Type B pancreatic cell (in vitro differentiated cells): ENCODE measurements around the gene FGF14. TPM values are rescaled to one million over a fixed set of nuclear protein-coding genes. Genes with fewer than 3 reads are reported as not detected.

Experiments used
- DNase-seq: peaks from one replicate; pipeline ENCODE4 v3.0.0; 2021; ENCODE audit warnings: mixed read lengths; ENCODE audit not compliant: unreplicated experiment; ENCODE audit errors: extremely low spot score
- H3K27ac Mint-ChIP-seq: 2 replicates; pipeline ENCODE4 v1.8.0; 2021; ENCODE audit warnings: mild to moderate bottlenecking, mixed read lengths
- H3K27me3 Mint-ChIP-seq: 2 replicates; pipeline ENCODE4 v1.8.0; 2021; ENCODE audit warnings: mixed read lengths
- H3K36me3 Mint-ChIP-seq: 2 replicates; pipeline ENCODE4 v1.8.0; 2021; ENCODE audit warnings: mixed read lengths
- H3K4me1 Mint-ChIP-seq: one replicate; pipeline ENCODE4 v1.8.0; 2021; ENCODE audit warnings: mixed read lengths; ENCODE audit not compliant: unreplicated experiment
- H3K4me3 Mint-ChIP-seq: 2 replicates; pipeline ENCODE4 v1.8.0; 2021; ENCODE audit warnings: mild to moderate bottlenecking, mixed read lengths
- H3K9me3 Mint-ChIP-seq: 2 replicates; pipeline ENCODE4 v1.8.0; 2021; ENCODE audit warnings: mixed read lengths
- CTCF ChIP-seq: fragments of 200-600 bp; sonication (generic); conservative IDR thresholded peaks from 2 replicates; pipeline ENCODE4 v1.5.0; 2021; ENCODE audit warnings: antibody characterized with exemption, mild to moderate bottlenecking
- total RNA-seq: library from RNA; stranded (reverse); gene quantifications from 2 replicates; pipeline ENCODE4 v1.2.1, GENCODE V29; 2021; ENCODE audit warnings: low replicate concordance

FGF14 gene
- total RNA-seq, 1 donor from 2014 or later, result 4.2 TPM

- no peak overlapping the region for H3K4me3 Mint-ChIP-seq
- no peaks in the 10 kb centered on the region for H3K36me3 Mint-ChIP-seq
- H3K4me1 Mint-ChIP-seq, result no peaks in the 10 kb centered on the region
- TF ChIP-seq CTCF, result no peak
- no peak for DNase-seq
- peaks cover 3% of the 10 kb centered on the region for H3K27me3 Mint-ChIP-seq
- no peaks in the 10 kb centered on the region for H3K9me3 Mint-ChIP-seq
- no peak overlapping the region for H3K27ac Mint-ChIP-seq
These were observed 524.9 kb downstream of the FGF14 start for GRCh38 chr13:101876951-101877350.

GRCh38 chr13:101875717-101876393 lies 526.0 kb downstream of the FGF14 start:
- DNase-seq, result no peak
- no peaks in the 10 kb centered on the region for H3K9me3 Mint-ChIP-seq
- TF ChIP-seq CTCF, result no peak
- H3K27ac Mint-ChIP-seq, result no peak overlapping the region
- no peaks in the 10 kb centered on the region for H3K36me3 Mint-ChIP-seq
- H3K4me1 Mint-ChIP-seq, result no peaks in the 10 kb centered on the region
- H3K27me3 Mint-ChIP-seq, result peaks cover 3% of the 10 kb centered on the region
- H3K4me3 Mint-ChIP-seq, result no peak overlapping the region

GRCh38 chr13:101875091-101875490 lies 526.8 kb downstream of the FGF14 start:
- H3K4me1 Mint-ChIP-seq, result no peaks in the 10 kb centered on the region
- no peak for DNase-seq
- H3K27ac Mint-ChIP-seq, result no peak overlapping the region
- no peaks in the 10 kb centered on the region for H3K9me3 Mint-ChIP-seq
- H3K27me3 Mint-ChIP-seq, result peaks cover 3% of the 10 kb centered on the region
- H3K4me3 Mint-ChIP-seq, result no peak overlapping the region
- no peak for TF ChIP-seq CTCF
- H3K36me3 Mint-ChIP-seq, result no peaks in the 10 kb centered on the region

GRCh38 chr13:101869553-101869952 lies 532.3 kb downstream of the FGF14 start:
- Mint-ChIP-seq H3K36me3 (no peaks in the 10 kb centered on the region), H3K9me3 (no peaks in the 10 kb centered on the region), H3K4me1 (no peaks in the 10 kb centered on the region)

GRCh38 chr13:101868585-101869469 lies 533.0 kb downstream of the FGF14 start:
- TF ChIP-seq CTCF, result no peak
- Mint-ChIP-seq H3K27me3 (no peaks in the 10 kb centered on the region), H3K4me1 (no peaks in the 10 kb centered on the region), H3K27ac (no peak overlapping the region), H3K9me3 (no peaks in the 10 kb centered on the region), H3K36me3 (no peaks in the 10 kb centered on the region), H3K4me3 (no peak overlapping the region)
- no peak for DNase-seq

More at GRCh38 chr13:101869553-101869952, 532.3 kb downstream of the FGF14 start:
- Mint-ChIP-seq H3K27me3 (no peaks in the 10 kb centered on the region), H3K4me3 (no peak overlapping the region), H3K27ac (no peak overlapping the region)
- DNase-seq, result no peak
- TF ChIP-seq CTCF, result no peak
